HG03354 (cell line): ENCODE data around the gene GPR61.

Experiments
- ATAC-seq: cut with Tn5 transposase; IDR thresholded peaks from one replicate; pipeline ENCODE4 v1.9.1; 2021; ENCODE audit warnings: mild to moderate bottlenecking; ENCODE audit not compliant: unreplicated experiment, poor library complexity, severe bottlenecking

The GPR61 gene, protein sequence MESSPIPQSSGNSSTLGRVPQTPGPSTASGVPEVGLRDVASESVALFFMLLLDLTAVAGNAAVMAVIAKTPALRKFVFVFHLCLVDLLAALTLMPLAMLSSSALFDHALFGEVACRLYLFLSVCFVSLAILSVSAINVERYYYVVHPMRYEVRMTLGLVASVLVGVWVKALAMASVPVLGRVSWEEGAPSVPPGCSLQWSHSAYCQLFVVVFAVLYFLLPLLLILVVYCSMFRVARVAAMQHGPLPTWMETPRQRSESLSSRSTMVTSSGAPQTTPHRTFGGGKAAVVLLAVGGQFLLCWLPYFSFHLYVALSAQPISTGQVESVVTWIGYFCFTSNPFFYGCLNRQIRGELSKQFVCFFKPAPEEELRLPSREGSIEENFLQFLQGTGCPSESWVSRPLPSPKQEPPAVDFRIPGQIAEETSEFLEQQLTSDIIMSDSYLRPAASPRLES

DNA sequence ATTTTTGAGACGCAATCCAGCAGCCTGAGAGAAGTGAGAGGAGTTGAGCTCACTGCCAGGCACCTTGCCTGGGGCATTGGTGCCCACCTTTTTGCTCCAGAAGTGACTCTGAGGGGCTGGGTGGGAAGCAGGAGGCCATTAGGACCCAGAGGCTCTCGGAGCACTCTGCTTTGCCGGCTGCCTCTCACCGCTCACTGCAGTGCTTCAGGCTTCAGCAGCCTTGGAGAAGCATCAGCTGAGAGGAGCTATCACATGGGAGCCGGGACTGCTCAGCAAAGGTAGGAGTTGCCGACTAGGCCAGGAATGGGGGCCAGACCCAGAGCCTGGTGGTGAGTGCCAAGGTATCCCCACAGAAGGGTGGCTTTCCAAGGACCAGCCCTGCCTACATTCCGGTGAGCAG is at the start of gene GPR61:
Gene GPR61 (plus strand): TSS at position 197 of the 400 bp plus-strand sequence. CDS start 3,151 bp downstream, outside the sequence.
- no peak for ATAC-seq

DNA sequence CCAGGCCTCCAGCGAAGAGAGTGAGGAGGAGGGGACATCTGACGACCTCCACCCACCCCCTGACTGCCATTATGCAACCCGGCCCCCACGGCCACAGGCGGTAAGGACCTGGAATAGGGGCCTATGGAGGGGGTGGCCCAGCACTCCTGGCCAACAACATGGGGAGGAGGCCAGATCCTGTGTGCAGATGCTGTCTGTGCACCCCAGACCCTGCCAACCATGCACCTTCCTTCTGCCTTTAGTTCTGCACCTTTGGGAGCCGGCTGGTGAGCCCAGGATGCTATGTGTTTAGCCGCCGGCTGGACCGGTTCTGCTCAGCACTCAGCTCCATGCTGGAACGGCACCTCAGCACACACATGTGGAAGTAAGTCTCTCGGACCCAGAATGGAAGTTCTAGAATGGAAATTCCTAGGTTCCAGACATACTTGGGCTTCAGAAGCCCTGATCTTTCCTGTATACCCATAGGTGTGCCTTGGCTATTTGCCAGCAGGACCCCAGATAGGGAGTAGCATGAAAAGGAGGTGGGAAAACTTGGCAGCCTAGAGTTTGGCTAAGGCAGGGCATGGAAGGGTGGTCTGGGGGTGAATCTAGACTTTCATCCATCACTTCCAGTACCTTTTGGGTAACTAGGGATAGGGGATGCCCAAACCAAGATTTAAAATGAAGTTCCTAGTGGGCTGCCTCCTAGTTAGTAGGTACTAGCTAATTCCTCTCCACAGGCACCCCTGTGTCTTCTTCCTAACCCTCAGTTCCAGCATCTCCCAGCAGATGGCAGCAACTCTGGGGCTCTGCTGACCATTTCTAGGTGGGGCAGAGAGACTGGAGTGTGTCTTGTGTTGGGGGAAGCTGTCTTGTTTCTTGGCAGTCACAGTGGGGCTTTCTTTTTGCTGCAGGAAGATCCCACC is 49.4 kb upstream of the GPR61 start:
- ATAC-seq: peak; percentile 38

DNA sequence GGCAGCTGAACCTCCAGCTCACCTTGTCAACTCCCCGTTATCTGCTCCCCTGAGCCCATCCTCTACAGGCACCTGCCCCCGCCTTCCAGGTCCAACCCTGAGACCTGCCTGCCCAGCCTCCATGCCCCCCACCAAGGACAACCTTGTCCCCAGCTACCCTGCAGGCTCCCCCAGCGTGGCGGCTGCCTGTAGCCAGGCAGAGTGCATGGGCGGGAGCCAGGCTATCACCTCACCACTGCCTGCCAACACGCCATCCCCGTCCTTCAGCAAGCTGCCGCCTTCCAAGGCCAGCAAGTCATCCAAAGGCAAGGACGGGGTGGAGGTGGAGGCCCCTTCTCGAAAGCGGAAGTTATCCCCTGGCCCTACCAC is 48.8 kb upstream of the GPR61 start:
- ATAC-seq: no peak

DNA sequence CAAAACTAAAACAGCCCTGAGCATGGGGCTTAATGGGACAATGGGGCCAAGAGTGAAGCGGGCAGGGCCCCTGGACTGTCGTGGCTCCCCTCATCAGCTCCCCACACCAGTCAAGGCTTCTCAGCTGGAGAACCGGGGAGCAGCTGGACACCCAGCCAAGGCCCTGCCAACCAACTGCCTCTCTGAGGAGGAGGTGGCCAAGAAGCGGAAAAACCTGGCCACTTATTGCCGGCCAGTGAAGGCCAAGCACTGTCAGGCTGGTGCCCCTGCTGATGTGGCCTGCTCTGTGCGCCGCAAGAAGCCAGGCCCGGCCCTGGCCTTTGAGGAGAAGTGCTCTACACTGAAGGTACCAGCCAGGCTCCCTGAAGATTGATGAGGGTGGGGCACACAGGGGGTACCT is 48.3 kb upstream of the GPR61 start:
- ATAC-seq: no peak

DNA sequence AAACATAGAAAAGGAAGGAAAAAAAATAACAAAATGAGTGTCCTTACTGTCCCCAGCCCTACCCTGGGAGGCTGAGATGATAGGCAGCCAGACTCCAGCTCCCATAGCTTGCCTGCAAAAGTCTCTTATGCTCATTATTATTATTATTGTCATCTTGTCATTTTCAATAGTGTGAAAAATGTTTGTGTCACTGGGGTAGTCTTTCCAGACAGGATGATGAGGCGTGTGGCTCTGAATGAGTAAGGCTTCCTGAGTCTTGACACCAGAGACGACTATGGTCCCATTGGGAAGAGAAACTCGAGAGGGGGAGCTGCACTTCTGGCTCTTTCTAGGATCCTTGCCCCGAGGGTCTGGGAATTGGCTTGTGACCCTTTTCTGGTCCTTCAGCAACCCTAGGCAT is 46.9 kb upstream of the GPR61 start:
- no peak for ATAC-seq

DNA sequence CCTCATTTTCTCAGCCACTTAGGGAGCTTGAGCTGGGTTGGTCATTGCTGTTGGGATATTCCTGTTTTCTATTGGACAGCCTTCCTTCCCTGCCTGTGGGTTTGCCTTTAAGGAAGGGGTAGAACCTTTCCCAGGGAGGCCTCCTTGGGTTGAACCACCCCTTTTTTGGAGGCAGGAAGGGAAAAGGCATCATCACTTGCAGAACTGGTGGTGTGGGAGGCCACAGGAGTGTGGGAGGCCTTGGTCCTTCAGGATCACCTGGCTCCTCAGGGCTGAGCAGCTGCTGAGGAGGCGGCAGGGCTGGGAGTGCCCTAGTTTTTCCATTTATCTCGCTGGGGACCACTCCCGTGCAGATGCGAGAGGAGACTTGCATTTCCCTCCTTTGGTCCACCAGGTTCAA is 46.4 kb upstream of the GPR61 start:
- no peak for ATAC-seq

DNA sequence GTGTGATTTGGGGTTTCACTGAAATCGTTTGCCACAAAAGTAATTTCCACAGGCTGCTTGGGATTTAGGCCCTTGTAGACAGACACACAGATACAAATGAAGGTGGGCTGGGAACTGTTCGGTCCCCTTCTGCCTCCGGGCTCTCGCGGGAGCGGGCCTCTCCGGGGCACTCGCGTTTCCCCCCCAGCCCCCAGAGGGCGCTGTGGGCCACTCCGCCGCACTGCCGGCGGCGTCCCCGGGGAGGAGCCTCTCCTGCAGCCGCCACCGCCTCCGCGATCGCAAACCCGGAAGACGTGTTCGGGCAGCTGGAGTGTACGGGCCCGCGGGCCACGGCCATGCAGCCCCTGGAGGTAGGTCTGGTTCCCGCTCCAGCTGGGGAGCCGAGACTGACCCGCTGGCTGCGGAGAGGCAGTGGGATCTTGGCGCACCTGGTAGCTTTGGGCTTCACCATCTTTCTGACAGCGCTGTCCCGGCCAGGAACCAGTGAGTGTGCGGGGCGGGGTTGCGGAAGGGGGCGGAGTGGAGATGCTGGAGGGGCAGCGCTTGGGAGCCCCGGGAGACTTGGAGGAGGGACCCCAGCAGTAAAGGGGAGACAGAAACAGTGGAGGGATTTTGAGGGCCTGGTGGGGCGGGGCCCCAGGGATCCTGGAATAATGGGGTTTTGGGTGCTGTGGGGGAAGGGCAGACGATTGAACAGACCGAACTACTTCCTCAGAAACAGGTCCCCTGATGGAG is 45.7 kb upstream of the GPR61 start, which contains the start of gene CYB561D1:
Gene CYB561D1 (plus strand): TSS at position 290 of the 735 bp plus-strand sequence. CDS start 46 bp downstream, at position 336.
- ATAC-seq: peak; percentile 92

DNA sequence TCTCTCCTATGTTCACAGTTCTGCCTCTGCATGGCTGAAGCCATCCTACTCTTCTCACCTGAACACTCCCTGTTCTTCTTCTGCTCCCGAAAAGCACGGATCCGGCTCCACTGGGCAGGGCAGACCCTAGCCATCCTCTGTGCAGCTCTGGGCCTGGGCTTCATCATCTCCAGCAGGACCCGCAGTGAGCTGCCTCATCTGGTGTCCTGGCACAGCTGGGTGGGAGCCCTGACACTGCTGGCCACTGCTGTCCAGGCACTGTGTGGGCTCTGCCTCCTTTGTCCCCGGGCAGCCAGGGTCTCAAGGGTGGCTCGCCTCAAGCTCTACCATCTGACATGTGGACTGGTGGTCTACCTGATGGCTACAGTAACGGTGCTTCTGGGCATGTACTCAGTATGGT is 43.9 kb upstream of the GPR61 start:
- no peak for ATAC-seq

DNA sequence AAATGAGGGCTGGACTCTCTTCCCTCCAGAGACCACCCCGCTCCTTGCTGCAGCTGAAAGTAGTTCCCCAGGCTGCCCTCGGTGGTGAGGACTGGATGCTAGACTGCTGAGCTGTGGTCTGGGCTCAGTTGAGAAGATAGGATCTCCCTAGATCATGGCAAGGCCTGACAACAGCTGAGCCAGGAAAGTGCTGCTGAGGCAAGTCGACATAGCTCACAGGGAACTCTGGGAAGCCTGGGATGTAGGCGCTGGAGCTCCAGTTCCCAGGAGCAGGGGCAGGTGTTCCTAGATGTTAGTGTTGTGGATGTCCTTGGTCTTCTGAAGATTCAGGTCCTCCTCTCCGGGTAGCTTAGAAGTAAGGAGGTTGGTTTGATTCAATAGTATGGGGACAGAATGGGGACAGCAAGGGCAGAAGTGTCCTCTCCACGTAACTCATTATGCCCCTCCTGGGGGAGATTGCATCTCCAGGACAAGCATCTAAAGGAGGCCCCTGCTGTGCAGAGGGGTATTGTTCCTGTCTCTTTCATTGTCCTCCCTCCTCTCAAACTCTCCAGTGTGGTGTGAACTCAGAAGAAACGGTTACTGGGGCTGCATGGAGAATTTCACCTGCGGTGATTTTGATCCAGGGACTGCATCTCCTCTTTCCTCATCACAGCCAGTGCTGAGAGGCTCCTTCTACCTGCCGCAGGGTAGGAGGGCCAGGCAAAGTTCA is 42.1 kb upstream of the GPR61 start:
- no peak for ATAC-seq

DNA sequence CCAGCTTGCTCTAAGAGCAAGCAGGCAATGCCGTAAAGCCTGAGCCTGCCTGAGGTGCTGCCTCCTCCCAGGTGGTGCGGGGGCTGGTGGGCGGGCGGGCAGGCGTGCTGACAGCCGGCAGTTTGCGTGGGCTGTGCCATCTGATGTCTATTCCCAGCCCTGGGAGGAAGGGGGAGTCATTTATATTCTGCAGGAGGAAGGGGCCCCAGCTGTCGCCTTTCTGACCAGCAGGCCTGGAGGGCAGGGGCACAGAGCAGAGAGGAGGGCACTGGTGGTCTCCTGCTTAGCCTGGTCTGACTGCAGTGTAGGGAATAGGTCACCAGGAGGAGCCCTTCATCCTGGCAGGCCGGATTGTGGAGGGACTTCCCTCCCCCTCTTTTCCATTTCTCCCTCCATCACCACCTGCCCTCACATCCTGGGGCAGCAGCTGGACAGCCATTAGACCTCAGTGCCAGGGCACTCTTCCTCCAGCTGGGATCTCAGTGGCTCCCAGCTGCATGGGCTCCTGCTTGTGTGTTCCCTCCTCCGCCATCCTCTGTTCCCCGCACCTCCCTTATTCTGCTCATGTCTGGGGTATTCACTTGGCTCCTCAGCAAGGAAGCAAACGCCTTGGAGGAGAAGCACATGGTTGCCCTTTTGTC is 41.4 kb upstream of the GPR61 start:
- ATAC-seq: no peak

DNA sequence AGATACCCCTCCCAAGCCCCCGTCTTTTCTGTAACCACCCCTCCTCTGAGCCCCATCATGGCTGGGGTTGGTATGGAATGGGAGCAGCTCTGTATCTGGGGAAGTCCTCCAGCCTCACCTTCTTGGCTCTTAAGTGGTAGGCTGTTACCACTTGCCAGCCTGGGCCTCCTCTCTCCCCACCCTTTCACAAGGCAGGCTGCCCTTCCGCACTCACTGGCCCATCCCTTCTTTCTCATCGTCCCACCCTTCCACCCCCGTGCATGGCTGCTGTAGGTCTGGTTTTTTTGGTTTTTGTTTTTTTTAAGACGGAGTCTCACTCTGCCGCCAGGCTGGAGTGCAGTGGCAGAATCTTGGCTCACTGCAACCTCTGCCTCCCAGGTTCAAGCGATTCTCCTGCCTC is 40.6 kb upstream of the GPR61 start:
- no peak for ATAC-seq

DNA sequence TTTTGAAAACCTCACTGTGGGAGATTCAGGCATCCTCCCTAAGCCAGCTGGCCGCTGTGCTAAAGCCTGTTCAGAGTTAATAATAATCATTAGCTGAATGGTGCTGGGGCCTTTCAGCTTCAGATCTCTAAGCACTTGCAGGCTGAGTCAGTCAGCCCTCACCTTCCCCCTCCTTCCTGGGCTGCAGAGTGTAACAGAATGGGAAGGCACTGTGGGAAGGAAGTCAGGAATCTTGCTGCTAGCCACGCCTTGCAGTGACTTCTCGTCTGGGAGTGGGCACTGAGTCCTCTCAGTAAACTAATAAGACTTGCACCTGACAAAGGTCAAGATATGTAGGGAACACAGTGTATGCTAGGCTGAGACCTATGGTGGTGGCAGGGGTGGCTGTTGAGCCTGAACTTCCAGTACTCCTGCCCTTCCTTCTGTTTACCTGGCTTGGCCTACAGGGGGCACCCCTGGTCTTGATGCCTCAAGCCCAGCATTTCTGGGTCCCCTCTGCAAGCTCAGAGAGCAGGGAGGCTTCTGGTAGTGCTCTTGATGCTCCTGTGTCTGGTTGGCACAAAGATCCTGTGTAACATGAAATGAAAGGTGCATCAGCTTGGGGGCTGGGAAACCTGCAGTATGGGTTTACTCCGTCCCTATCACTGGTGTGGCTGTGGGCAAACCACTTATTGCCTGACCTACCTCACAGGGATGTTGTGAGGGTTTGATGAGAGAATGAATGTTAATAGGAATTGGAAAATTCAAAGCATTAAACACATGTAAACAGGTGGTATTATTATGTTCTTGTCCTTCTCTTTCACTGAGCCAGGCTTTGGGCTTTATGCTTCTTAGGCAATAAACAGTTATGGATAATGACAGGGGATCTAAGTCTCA is 39.8 kb upstream of the GPR61 start:
- no peak for ATAC-seq

DNA sequence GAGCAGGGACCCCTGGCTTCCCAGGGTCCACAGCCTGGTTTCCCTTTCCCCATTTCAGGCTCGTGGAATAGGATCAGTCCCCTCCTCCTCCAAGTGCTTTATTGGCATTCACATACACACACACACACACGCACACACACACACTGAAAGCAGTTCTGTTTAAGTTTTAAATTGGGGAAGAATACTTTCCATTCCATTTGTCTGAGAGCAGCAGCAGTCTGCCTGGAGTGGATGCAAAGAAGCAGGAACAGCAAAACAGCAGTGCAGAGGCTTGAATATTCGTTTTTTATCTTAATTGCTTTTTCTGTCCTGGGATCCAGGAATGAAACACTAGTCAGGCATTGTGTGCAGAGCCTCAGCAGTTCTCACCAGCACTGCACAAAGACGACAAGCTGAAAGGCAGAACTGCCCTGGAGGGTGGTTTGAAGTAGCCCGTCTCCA is 38.7 kb upstream of the GPR61 start:
- no peak for ATAC-seq

DNA sequence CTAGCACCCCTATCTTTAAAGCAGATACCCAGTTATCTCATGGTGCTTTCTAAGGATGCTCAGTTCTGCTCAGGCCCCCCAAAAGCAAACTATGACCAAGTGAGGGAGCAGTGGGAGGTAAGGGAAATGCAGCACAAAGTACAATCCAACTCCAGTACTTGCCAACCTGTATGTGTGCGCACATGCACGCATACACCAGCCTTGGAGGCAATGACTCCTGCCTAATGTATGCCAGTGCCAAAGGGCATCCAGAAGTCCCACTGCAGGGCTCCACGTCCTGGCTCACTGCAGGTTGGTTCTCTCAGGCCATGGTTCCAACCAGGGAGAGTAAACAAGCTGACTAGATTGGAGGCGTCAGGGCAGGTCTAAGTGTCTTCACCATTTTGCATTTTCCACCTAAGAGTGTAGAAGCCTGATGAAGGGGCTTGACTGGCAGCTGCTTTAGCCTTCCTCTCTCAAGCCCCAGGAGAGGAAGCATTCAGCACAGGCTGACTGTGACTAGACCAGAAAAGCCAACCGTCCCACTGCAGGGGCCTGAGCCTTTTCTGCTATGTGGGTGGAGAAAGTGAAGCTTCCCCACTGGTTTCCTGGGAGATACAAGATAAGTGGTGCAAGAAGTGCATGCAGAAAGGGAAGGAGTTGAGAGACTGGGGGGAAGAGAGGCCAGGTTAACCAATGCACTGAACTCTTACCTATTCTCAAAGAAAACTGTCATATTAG is 37.9 kb upstream of the GPR61 start:
- no peak for ATAC-seq

DNA sequence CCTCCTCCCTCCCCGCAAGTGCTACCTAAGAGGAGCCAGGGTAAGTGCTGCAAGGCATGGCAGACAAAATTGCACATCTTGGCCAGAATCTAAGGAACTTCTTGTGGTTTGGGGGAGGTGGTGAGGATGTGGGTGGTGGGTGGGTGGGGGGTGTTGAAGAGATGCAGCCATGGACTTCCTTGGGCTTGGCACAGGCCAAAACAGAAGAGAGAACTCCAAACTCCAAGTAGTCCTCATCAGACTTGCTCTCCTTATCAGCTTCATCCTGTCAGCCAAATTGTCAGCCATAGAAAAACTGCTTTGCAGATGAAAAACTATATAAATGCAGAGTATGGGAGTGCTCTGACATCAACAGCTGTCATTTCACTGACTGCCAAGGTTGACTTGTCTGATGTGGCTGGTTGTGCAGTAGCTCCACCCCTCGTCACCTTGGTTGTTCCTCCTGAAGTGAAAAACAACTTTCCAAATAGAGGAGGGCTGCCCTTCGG is 37.3 kb upstream of the GPR61 start:
- ATAC-seq: no peak

DNA sequence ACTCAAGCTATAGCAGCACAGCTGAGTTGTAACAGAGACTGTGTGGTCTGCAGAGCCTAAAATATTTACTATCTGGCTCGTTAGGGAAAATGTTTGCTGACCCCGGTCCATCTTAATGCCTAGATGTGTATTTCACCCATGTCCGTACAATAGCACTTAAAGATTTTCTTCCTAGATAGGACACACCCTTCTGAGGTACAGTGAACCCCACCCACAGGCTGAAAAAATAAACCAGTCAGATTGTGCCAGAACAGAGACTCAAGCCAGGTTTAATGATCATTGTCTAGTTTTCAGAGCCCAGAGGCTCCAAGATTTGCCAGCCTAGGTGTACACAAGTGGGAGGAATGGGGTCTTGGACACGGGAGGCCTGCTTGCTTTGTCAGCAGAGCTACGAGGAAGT is 35.7 kb upstream of the GPR61 start:
- ATAC-seq: no peak

DNA sequence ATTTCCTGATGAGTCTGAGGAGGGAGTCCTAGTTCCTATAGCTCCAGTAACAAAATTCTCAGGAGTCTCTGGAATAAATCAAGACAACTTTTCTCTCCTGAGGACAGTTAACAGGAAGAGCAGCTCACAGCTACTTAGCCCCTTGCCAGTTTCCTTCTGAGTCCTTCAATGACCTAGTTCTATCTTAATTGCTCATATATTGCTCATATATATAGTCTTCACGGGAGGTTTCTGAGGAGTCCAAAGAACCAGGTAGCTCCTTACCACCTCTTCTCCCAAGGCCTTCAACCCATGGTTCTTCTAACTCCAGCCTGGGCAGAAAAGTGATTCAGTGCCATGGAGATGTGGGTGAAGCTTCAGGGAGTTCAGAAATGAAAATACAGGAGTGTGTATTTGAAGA is 34.7 kb upstream of the GPR61 start:
- no peak for ATAC-seq
